Skeletal muscle cell (primary cell): ENCODE measurements around the gene IL10RB.
A peak's percentile ranks its signal among the peaks of the same experiment; 100 is the strongest.

Experiments
- DNase-seq: peaks from one replicate; pipeline ENCODE4 v3.0.0-alpha.2; 2010; ENCODE audit warnings: low read depth
- H3K4me3 ChIP-seq: 2 replicates; pipeline ENCODE4 v1.5.1; 2011; ENCODE audit warnings: low read depth, mild to moderate bottlenecking, control low read depth, low read length, moderate library complexity

IL10RB gene

GRCh38 chr21:33261635-33262034 lies 4.5 kb upstream of the IL10RB start:
- no peak overlapping the region for H3K4me3 ChIP-seq
- peak; percentile 59 for DNase-seq

- no peak for DNase-seq
- H3K4me3 ChIP-seq = no peak overlapping the region
Observed at GRCh38 chr21:33262921-33263320, 3.2 kb upstream of the IL10RB start.

GRCh38 chr21:33264561-33264960 lies 1.6 kb upstream of the IL10RB start:
- no peak for DNase-seq
- no peak overlapping the region for H3K4me3 ChIP-seq

GRCh38 chr21:33265664-33266049 lies 510 bp upstream of the IL10RB start:
- H3K4me3 ChIP-seq = peak overlapping the region; percentile 82
- no peak for DNase-seq

- DNase-seq = no peak
Observed at GRCh38 chr21:33266789-33267135, 595 bp downstream of the IL10RB start.

GRCh38 chr21:33267250-33267649 lies 1.1 kb downstream of the IL10RB start:
- no peak for DNase-seq
- H3K4me3 ChIP-seq = peak overlapping the region; percentile 82

More at GRCh38 chr21:33266789-33267135, 595 bp downstream of the IL10RB start:
- peak overlapping the region; percentile 82 for H3K4me3 ChIP-seq

- DNase-seq = no peak
- H3K4me3 ChIP-seq = no peak overlapping the region
Observed at GRCh38 chr21:33268393-33268736, 2.2 kb downstream of the IL10RB start.

- DNase-seq = no peak
- no peak overlapping the region for H3K4me3 ChIP-seq
Observed at GRCh38 chr21:33268737-33269441, 2.7 kb downstream of the IL10RB start.

GRCh38 chr21:33270986-33271385 lies 4.8 kb downstream of the IL10RB start:
- no peak overlapping the region for H3K4me3 ChIP-seq
- no peak for DNase-seq

GRCh38 chr21:33273044-33273443 lies 6.9 kb downstream of the IL10RB start:
- no peak for DNase-seq
- no peak overlapping the region for H3K4me3 ChIP-seq

GRCh38 chr21:33278721-33279120 lies 12.6 kb downstream of the IL10RB start:
- DNase-seq = no peak
- H3K4me3 ChIP-seq = no peak overlapping the region

GRCh38 chr21:33279330-33279820 lies 13.2 kb downstream of the IL10RB start:
- H3K4me3 ChIP-seq = no peak overlapping the region
- DNase-seq = no peak

- DNase-seq = no peak
- no peak overlapping the region for H3K4me3 ChIP-seq
Observed at GRCh38 chr21:33281096-33281652, 15.0 kb downstream of the IL10RB start.

- no peak for DNase-seq
- no peak overlapping the region for H3K4me3 ChIP-seq
Observed at GRCh38 chr21:33283203-33283602, 17.0 kb downstream of the IL10RB start.

- no peak for DNase-seq
- no peak overlapping the region for H3K4me3 ChIP-seq
Observed at GRCh38 chr21:33286076-33286475, 19.9 kb downstream of the IL10RB start.

GRCh38 chr21:33286600-33287456 lies 20.7 kb downstream of the IL10RB start:
- no peak overlapping the region for H3K4me3 ChIP-seq
- DNase-seq = peak; percentile 40

GRCh38 chr21:33289199-33289819 lies 23.1 kb downstream of the IL10RB start:
- H3K4me3 ChIP-seq = no peak overlapping the region
- DNase-seq = no peak

GRCh38 chr21:33290441-33290840 lies 24.3 kb downstream of the IL10RB start:
- no peak for DNase-seq
- no peak overlapping the region for H3K4me3 ChIP-seq

- DNase-seq = no peak
- no peak overlapping the region for H3K4me3 ChIP-seq
Observed at GRCh38 chr21:33291686-33292085, 25.5 kb downstream of the IL10RB start.

- no peak for DNase-seq
- H3K4me3 ChIP-seq = no peak overlapping the region
Observed at GRCh38 chr21:33292724-33293123, 26.6 kb downstream of the IL10RB start.
